NCI-H774 (cell line): ENCODE data around the gene RRP1B.
A peak's percentile ranks its signal among the peaks of the same experiment; 100 is the strongest.
"Not testable (repeated sequence)": the region's sequence is repeated elsewhere in the genome, so short reads cannot be mapped to it uniquely, and the experiment has no call there.

Source experiments
- DNase-seq: peaks from one replicate; lab custom pipeline; 2025; lab: John Stamatoyannopoulos, UW

The RRP1B gene

DNA sequence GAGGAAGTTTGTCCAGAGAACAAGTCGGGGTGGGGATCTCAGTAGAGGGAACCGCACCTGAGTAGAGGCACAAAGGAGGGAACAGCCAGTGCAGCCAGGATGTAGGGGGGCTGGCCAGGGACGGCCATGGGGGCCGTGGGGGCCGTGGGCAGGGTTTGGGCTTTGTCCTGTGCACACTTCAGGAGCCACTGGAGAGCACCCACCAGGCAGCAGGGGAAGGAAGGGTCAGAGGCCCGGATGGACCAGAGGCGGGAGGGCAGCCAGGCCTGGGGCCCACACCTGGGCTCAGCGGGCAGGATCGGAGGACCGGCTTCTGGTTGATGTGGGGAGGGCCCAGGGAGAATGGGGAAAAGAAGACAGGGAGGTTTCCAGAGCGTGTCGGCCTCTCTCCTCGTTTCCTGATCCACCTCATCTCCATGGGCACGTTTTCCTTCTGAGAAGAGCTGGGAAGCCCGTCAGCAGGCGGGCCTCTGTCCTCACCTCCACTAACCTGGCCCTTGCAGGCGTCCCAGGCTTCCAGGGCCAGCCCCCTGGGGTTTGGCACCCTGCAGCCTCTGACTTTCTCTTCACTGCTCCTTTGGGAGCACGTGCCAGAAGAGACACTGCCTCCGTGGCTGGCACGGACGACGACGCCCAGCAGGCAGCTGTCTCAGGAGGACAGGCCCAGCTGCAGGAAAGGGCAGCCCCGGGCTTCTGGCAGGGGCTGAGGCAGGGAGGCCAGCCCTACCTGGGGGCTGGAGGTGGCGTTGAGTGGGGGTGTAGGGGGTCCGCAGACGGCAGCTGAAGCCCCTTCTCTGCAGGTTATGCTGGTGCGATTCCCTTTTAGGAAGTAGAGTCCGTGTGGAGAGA is 42.8 kb downstream of the RRP1B start:
- no peak for DNase-seq

DNA sequence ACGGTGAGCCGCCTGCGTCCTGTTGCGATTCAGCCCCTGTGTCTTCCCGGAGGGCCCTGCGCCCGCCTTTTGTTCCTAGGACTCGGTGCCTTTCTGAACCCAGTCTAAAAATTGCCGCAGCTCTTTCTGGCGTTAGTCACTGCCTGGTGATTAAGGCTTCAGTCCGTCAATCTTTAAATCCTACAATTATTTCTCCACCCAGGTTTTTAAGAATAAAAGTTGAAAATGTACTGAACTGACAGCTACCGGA is 43.4 kb downstream of the RRP1B start:
- DNase-seq, result no peak

DNA sequence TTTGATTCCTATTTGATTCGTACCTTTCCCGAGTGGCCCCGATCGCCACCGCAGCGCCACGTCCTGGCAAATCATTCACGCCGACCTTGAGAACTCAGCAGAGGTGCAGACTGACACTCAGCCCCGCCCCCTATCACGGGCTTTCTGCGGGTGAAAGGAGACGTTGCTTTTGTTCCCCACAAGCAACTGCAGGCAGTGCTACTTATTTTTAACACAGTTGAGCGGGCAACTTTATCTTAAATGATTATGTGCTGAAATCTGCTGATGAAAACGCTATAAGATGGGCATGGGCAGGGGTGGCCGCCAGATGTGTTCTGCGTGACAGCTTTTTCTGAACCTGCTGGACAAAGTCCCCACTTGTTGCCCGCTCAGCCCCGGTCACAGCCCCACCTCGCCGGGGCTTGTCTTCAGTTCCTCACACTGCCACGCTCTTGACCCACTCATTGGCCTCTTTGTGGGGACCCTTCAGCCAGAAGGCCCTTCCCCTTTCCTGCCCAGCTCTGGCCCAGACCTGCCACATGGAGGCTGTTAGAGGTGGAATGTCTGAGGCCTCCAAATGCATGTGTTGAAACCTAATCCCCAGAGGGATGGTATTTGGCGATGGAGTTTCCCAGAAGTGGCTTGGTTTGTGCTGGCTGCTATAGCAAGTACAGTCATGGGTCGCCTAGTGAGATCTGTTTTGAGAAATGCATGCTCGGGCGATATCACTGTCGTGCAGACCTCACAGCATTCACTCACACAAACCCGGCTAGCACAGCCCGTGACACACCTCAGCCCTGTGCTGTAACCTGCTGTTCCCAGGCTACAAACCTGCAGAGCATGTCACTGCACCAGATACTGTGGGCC is 43.9 kb downstream of the RRP1B start:
- no peak for DNase-seq

DNA sequence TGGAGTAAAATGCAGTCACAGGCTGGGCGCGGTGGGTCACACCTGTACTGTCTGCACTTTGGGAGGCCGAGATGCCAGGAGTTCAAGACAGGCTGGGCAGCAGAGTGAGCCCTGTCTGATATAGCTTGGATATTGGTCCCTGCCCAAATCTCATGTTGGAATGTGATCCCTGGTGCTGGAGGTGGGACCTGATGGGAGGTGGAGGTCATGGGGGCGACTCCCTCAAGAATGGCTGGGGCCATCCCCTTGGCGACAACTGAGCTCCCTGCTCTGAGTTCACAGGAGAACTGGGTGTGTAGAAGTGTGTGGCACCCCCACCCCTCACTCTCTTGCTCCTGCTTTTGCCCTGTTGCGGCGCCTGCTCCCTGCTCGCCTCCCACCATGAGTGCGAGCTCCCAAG is 48.1 kb downstream of the RRP1B start:
- no peak for DNase-seq

DNA sequence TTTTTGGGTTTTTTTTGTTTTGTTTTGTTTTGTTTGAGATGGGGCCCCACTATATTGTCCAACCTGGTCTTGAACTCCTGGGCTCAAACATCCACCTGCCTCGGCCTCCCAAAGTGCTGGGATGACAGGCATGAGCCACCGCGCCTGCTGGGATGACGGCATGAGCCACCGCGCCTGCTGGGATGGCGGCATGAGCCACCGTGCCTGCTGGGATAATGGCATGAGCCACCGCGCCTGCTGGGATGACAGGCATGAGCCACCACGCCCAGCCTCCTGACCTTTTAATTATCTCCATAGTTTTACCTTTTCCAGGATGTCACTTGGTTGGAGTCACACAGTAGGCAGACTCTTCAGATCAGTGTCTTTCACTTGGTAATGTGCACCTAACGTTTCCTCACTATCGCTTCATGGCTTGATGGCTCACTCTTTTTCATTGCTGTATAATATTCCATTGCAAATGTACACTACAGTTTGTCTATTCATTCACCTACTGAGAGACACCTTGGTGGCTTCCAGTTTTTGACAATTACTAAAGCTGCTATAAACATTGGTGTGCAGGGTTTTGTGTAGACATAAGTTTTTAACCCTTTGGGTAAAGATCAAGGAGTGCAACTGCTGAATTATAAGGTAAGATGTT is 49.5 kb downstream of the RRP1B start:
- DNase-seq, result no peak

DNA sequence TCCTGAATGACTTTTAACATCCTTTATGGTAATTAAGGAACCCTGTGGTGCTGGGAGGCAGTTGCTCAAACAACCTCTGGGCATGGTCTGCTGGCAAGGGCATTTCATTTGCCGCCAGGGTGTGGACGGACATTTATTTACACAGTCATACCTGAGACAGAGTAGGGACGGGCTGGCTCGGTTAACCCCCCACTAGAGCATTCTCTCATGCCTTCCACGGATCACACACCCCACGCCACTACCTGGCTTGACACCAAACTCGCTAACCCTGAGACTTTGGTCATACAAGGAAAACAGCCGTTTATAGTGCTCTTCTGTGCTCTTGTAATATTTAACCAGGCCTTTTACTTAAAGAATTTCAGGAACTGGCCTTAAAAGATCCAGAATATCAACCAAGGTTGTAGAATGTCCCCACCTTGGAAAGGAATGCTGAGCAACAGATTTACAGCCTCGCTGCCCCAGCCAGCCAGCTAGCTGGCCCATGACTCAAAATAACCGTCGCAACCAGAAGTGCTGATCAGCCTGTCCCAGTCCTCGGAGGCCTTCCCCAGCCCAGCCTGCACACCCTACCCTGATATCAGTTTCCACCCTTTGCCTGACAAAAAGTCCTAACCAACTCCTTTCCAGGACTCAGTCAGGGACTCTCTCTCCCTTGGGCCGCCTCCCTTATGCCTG is 53.0 kb downstream of the RRP1B start:
- no peak for DNase-seq

DNA sequence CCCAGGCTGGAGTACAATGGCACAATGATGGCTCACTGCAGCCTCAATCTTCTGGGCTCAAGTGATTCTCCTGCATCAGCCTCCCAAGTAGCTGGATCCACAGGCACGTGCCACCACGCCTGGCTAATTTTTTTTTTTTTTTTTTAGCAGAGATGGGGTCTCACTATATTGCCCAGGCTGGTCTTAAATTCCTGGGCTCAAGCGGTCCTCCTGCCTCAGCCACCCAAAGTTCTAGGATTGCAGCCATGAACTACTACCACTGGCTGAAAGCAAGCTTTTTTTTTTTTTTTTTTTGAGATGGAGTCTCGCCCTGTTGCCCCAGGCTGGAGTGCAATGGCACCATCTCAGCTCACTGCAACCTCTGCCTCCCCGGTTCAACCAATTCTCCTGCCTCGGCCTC is 53.8 kb downstream of the RRP1B start:
- DNase-seq, result not testable (repeated sequence)

DNA sequence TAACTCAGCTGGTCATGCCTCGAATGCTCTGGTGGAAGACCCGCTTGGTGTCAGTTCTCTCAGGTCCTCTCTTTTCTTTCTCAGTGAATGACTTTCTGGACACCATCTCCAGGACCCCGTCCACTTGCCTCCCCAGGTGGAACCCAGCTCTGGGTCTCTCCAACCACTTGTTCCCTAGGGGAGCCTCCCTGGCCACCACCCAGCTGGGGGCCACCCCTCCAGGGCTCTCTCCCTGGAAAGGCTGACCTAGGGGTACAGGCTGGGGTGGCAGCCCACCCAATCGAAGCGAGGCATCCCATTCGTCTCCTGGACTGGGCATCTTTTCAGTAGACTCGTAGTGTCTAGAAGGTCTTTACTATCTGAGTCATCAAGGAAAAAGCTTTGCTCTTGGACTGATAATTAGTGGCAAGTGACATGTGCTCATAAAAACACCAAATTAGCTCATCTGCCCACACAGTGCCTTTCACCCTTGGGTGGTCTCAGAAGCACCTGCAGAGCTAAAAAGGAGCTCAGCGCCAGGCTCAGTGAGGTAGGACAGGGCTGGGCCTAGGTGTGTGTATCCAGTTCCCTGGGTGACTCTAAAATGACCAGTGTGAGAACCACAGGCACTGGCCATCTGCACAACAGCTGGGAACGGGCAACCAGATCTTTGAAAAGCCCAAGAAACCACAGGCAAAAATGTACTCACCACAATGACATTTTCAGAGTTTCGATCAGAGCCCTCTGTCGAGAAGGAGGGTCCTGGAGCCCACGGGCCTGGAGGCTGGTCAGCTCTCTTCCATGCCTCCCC is 57.2 kb downstream of the RRP1B start:
- DNase-seq, result no peak

DNA sequence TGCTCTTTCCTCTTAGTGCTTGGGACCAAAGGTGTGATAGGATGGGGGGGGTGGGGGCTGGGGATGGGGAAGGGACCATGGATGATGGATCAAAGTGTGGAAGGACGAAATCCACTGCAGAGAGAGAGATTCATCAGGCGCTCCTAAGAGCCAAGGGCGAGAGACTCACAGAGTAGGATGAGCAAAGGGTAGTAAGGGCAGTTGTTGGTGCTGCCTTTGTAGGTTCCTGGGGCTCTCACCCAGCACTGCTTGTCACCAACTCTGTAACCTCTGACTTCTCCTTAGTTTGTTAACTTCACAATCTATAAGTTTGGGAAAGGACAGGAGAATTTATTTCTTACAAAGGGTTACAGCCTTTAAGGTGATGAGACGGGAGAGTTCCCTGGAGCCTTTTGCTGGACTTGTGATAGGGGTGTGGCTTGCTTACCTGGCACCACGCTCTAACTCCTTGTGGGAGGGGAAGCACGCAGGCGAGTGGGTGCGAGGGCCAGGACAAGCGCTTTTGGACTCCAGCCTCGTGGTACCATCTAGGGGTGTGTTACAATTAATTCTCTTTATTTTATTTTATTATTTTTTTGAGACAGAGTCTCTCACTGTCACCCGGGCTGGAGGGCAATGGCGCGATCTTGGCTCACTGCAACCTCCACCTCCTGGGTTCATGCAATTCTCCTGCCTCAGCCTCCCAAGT is 58.0 kb downstream of the RRP1B start:
- DNase-seq, result no peak

DNA sequence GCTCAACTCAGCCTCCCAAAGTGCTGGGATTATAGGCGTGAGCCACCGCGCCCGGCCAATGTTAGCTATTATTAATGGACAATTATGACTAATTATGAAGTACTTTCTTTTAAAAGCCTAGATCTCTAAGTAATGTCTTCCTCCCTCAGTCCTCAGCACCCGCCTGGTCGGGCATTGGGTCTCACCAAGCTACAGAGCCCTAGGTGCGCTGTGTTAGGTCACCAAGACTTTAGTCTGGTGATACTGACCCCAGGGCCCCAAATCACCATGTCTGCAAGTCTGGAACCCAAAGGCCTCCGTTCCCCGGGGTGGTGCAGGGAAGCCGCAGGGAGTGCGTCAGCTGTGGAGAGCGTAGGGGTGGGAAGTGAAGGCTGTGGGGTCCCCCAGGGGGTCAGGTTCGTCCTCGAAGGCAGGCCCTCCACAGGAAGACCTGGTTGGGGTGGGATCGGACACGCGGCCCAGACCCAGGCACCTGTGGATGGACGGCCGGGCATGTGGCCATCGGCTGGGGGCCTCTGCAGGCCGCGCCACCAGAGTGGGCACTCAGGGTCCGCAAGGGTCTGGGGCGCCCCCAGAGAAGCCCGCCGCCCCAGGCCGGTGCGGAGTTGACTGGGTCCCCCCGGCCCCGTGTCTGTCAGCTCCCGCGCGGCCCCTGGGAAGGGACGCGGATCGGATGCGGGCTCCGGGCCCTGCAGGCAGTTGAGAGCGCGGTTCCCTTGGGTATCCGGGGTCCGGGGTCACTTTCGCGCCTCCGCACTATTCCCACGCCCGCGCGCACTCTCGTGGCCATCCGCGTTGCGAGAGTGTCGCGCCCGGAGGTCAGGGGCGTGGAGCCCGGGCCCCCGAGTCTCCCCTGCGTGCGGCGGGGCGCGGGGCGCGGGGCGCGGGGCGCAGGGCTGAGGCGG is 58.9 kb downstream of the RRP1B start:
- DNase-seq, result no peak

DNA sequence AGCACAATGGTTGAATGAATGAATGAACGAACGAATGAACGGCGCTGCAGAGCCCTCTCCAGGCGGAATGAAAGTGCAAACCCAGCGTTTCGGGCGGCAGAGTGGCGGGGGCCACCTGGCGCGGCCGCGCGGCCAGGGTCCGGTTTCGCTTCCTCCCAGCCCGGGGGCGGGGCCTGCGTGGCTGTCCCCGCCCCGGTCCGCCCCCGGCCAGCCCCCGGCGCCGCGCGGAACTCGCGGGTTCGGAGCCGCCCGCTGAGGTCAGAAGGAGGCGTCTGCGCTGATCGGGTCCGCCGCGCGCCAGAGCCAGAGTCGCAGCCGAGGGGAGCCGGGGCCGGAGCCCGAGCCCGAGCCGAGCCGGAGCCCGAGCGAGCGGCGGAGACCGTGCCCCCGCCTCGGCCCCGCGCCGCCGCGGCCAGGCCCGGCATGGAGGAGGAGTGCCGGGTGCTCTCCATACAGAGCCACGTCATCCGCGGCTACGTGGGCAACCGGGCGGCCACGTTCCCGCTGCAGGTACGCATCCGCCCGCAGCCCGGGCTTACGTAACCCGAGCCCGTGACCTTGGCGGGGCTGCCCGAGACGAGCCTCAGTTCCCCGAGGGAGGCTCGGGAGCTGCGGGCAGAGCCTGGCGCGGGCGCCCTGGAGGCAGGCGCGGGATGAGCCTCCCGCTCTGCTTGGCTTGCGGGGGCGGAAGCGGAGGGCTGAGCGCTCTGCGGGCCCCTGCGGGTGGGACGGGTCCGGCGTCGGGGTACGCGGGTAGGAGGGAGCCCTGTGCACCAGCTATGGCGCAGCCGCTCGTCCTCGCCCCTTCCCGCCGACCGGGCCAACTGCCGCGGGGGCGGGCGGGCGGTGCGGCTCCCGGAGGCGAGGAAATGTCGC is 59.8 kb downstream of the RRP1B start, which contains the start of gene PDXK:
Gene PDXK (plus strand): TSS at position 258 of the 876 bp plus-strand sequence. CDS start 166 bp downstream, at position 424.
- peak; percentile 61 for DNase-seq

DNA sequence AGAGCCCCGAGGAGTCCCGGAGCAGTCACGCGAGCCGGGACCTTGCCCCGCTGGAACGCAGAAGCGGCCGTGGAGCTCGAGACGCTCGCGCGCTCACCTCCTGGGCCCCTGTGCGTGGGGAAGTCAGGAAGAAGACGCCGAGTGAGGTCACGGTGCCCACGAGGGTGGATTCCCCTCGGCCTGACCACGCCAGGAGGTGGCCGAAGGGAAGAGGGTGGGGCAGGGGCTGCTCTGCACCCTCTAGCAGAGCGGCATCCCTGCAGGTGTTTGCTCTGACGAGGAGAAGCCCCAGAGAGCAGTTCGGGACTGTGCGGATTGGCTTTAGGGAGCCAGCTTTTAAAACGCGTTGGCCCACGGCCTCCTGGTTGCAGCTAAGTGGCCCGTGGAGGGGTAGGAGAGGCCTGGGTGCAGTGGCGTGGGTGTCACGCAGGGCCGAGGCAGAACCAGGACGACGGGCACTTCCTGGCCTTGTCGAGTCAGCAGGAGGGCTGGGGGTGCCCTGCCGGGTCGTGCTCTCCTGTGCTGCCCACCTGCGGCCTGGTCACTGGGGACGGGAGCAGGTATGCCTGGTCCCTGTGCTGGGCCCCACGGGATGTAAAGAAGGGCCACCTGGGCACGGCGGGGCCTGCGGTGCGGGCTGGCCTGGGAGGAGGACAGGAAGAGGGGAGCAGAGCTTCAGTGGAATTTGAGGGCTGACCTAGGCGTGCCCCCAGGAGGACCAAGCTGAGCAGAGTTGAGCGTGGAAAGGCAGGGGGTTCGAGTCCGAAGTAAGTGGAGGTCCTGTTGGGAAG is 60.6 kb downstream of the RRP1B start:
- DNase-seq, result no peak

DNA sequence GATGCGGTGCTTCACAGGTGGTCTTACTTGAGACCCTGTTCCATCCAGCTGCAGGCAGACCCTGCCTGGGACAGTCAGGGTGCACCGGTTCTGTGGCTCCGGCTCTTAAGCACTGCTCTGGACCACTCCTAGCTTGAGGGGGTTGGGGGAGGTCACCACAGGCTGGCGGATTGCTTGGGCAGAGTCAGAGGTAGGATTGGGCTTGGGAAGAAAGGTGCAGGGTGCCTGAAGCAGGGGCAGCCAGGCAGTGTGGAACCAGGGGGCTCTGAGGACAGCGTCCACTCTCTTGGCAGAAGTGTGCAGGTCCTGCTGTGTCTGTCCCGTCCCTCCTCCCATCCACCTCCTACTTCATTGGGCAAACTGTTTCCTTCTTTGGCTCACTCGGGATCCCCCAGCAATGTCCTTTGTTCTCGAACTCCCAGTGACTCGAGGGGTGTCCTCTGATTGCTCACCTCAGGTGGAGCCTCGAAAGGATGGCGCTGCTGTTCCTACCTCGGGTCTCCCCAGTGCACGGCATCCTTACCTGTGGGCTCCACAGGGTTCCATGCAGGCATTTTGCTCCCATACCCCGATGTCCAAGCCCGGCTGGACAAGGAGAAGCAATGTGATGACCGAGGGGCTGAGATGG is 61.3 kb downstream of the RRP1B start:
- no peak for DNase-seq

DNA sequence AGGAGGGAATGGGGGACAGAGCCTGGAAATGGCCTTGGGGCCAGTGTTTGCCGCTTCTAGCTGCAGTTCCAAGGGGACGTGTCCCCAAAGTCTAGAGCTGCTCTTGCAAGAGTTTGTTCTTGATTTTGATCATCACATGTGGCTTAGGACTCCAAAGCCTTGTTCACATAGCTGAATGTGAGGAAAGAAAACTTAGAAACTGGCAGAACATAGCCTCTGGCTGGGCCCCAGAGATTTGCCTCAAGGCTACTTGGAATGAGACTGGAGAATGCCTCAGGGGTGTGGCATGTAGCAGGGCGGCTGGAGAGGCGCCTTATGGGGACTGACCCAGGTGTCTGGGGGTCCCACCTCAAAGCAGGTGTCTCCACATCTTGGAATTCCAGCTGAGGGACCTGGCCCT is 61.8 kb downstream of the RRP1B start:
- DNase-seq, result no peak

DNA sequence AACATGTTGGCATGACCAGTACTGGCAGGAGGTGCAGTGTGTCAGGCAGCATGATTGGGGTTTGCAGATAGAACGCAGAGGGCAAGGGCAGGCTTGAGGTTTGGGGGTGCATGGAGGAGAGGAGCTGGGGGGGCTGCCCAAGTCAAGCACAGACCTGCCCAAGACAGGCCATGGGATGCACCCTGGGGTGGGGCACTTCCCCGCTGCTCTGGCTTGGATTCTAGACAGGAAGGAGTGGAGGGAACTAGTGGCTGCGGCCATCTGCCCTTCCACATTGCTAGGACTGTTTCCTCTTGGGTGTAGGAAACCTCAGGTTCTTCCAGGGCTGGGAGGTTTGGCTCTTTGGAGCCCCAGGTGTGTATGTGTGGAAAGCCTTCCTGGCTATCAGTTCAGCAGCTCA is 62.6 kb downstream of the RRP1B start:
- no peak for DNase-seq

DNA sequence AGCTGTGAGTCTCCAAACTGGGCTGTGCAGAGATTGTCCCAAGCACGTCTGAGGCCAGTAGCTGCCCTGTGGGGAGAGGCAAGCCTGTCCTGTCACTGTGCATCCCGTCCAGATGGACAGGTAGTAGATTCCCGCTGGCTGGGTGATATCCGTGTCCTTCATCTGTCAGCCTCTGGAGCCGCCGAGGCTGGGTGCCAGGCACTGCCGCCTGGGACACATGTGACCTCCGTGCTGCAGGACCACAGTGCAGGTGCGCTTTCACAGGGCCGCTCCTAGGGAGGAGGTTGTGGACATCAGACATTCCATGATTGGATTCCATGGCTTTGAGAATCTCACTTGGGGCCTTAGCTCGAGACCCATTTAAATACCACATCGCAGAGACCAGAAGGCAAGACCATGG is 64.3 kb downstream of the RRP1B start:
- DNase-seq, result no peak

DNA sequence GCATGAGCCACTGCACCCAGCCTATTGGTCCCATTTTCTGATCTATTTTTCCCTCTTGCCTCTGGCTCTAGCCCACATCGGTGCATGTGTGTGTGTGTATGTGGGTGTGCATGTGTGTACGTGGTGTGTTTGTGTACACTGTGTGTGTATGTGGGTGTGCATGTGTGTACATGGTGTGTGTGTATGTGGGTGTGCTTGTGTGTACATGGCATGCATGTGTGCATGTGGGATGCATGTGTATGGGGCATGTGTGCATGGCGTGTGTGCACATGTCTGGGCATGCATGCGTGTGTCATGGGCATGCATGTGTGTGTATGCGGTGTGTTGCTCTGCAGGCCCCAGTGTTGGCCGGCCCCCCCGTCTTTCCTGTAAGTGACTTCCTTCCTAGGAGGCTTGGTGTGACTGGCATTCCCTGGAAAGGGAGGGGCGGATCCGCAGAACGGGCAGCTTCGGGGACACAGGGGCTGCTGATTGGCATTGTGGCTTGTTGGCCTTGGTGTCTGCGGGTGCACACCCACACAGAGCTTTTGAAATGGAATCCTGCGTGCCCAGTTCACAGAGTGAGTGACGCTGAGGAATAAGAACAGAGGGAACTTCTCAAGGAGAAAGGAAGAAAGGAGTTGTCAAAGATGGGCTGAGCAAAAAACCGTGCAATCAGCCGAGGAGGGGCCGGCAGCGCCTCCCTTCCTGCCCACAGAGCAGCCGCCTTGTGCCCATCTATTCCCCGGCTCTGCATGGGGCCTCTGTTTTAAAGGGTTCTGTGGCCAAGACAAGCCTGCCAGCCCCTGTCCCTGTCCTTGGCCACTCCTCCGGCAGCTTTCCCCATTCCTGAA is 67.5 kb downstream of the RRP1B start:
- no peak for DNase-seq
